Endothelial cell of umbilical vein (primary cell): ENCODE data around the gene HYI. TPM values are rescaled to one million over a fixed set of nuclear protein-coding genes. Genes with fewer than 3 reads are reported as not detected.

ENCODE experiments used
- BruUV-seq: library from RNA; stranded (reverse); fragments of 400-500 nt; replicated peaks from 2 replicates; lab custom pipeline; 2021; lab: Mats Ljungman, UMichigan
- CTCF ChIA-PET: fragments of 300-600, 350-600 bp; sonication (Branson Sonifier 250); formaldehyde crosslinking; loops from one replicate; lab custom pipeline; 2021; ENCODE audit warnings: antibody characterized with exemption, inconsistent platforms; lab: Charles Lee
- POLR2A ChIA-PET: fragments of 300-600, 350-600 bp; sonication (Branson Sonifier 250); formaldehyde crosslinking; loops from one replicate; lab custom pipeline; 2021; ENCODE audit warnings: antibody characterized with exemption, inconsistent platforms; lab: Charles Lee
- DNase-seq: peaks from one replicate; pipeline ENCODE4 v3.0.0-alpha.2; 2011; ENCODE audit warnings: low read depth, low spot score
- FAIRE-seq: peaks from 2 replicates; lab custom pipeline; 2011; peaks lifted over from hg19 to GRCh38; lab: Jason Lieb, UNC
- H2AFZ ChIP-seq: 2 replicates; pipeline ENCODE4 v1.6.0; 2012; ENCODE audit warnings: low read depth, low read length, control low read depth, inconsistent platforms
- H3K27ac ChIP-seq: 2 replicates; pipeline ENCODE4 v1.5.1; 2011; ENCODE audit warnings: low read depth, mild to moderate bottlenecking, control low read depth, low read length, moderate library complexity; ENCODE audit not compliant: insufficient read depth
- H3K27me3 ChIP-seq, 2 experiments: 2 replicates each; pipeline versions ENCODE4 v1.6.0 to v1.6.1; 2011; ENCODE audit warnings: low read length in 2 of 2, mixed read lengths in 1 of 2; ENCODE audit not compliant: control insufficient read depth in 2 of 2, insufficient read depth in 2 of 2
- H3K36me3 ChIP-seq, 2 experiments: 2 replicates in 1 of 2; 3 replicates in 1 of 2; pipeline ENCODE4 v1.5.1; 2011; ENCODE audit warnings: low read length in 2 of 2, mild to moderate bottlenecking in 1 of 2, moderate library complexity in 1 of 2; ENCODE audit not compliant: control insufficient read depth in 2 of 2, insufficient read depth in 2 of 2; ENCODE audit errors: extremely low read depth in 1 of 2
- H3K4me1 ChIP-seq: 3 replicates; pipeline ENCODE4 v1.5.1; 2011; ENCODE audit warnings: mild to moderate bottlenecking, low read length; ENCODE audit not compliant: control insufficient read depth, insufficient read depth; ENCODE audit errors: extremely low read depth
- H3K4me2 ChIP-seq: 2 replicates; pipeline ENCODE4 v1.6.1; 2011; ENCODE audit warnings: low read length, control low read depth, mixed read lengths; ENCODE audit not compliant: insufficient read depth
- H3K4me3 ChIP-seq, 3 experiments: fragments of 200-600 bp in 1 of 3; sonication (generic), shearing (Covaris generic) in 1 of 3; replicated peaks in 1 of 3; 2 replicates each; pipeline ENCODE4 v1.5.1; 2011 to 2016; ENCODE audit warnings: control low read depth in 3 of 3, low read length in 3 of 3, mild to moderate bottlenecking in 2 of 3, inconsistent platforms in 1 of 3, low read depth in 1 of 3, moderate library complexity in 1 of 3; ENCODE audit not compliant: insufficient read depth in 1 of 3
- H3K79me2 ChIP-seq: 2 replicates; pipeline ENCODE4 v1.6.0; 2012; ENCODE audit warnings: low read length, inconsistent platforms; ENCODE audit not compliant: control insufficient read depth, insufficient read depth
- H3K9ac ChIP-seq: replicated peaks from 2 replicates; pipeline ENCODE3; 2011; ENCODE audit warnings: low read length, control low read depth; ENCODE audit not compliant: insufficient read depth; ENCODE audit errors: extremely low read depth
- H3K9me1 ChIP-seq: replicated peaks from 3 replicates; pipeline ENCODE4 v1.6.0; 2011; ENCODE audit warnings: mild to moderate bottlenecking, low read length; ENCODE audit not compliant: control insufficient read depth, insufficient read depth; ENCODE audit errors: extremely low read depth
- H3K9me3 ChIP-seq: replicated peaks from 2 replicates; pipeline ENCODE4 v1.5.1; 2012; ENCODE audit warnings: low read length, inconsistent platforms; ENCODE audit not compliant: control insufficient read depth, insufficient read depth
- H4K20me1 ChIP-seq: replicated peaks from 2 replicates; pipeline ENCODE3; 2011; ENCODE audit warnings: mild to moderate bottlenecking, low read length; ENCODE audit not compliant: control insufficient read depth, insufficient read depth; ENCODE audit errors: extremely low read depth
- EZH2 ChIP-seq: IDR thresholded peaks from 2 replicates; pipeline ENCODE4 v1.6.1; 2012; ENCODE audit warnings: borderline replicate concordance, low read depth, mild to moderate bottlenecking, moderate library complexity, low read length, inconsistent platforms; ENCODE audit not compliant: severe bottlenecking
- FOS ChIP-seq: IDR thresholded peaks from 2 replicates; pipeline ENCODE4 v1.6.1; 2011; ENCODE audit warnings: mild to moderate bottlenecking, low read length, moderate library complexity, borderline replicate concordance; ENCODE audit not compliant: insufficient read depth
- GATA2 ChIP-seq: IDR thresholded peaks from 2 replicates; pipeline ENCODE4 v1.7.0; 2011; ENCODE audit warnings: low read depth, mild to moderate bottlenecking, moderate library complexity, mixed read lengths, low read length; ENCODE audit not compliant: insufficient read length, insufficient read depth
- JUN ChIP-seq: IDR thresholded peaks from 2 replicates; pipeline ENCODE4 v1.6.1; 2011; ENCODE audit warnings: borderline replicate concordance, low read depth; ENCODE audit not compliant: insufficient read length, insufficient read depth
- MAX ChIP-seq: IDR thresholded peaks from 2 replicates; pipeline ENCODE4 v1.6.1; 2011; ENCODE audit not compliant: insufficient read depth, insufficient read length
- MYC ChIP-seq: IDR thresholded peaks from one replicate; pipeline ENCODE4 v1.6.1; 2011; ENCODE audit warnings: mild to moderate bottlenecking, low read depth, low read length
- POLR2A ChIP-seq: IDR thresholded peaks from 2 replicates; pipeline ENCODE4 v1.6.1; 2012; ENCODE audit warnings: low read depth, mild to moderate bottlenecking, control low read depth, low read length
- POLR2AphosphoS5 ChIP-seq: IDR thresholded peaks from 2 replicates; pipeline ENCODE4 v1.6.1; 2012; ENCODE audit warnings: low read depth, mild to moderate bottlenecking, control low read depth, low read length, moderate library complexity; ENCODE audit not compliant: insufficient read depth
- dilution Hi-C: fragments of 300-500 bp; cut with MboI; formaldehyde crosslinking; loops from one replicate; pipeline ENCODE4 v1.15.0; 2019; ENCODE audit warnings: low sequenced_read_pairs; ENCODE audit not compliant: extremely low pct_ligation_motif_present
- intact Hi-C: fragments of 100-400 bp; cut with micrococcal nuclease; formaldehyde crosslinking; loops from one replicate; pipeline ENCODE4 v1.10.0; 2022
- polyA plus RNA-seq, 4 experiments: library from polyadenylated mRNA; depleted of rRNA in 3 of 4; stranded (reverse) in 3 of 4; unstranded in 1 of 4; fragments of >200 nt; gene quantifications; 2 replicates each; pipeline versions ENCODE4 v1.2.1 to v1.2.3, GENCODE V29; 2011 to 2012; ENCODE audit warnings: missing spikeins in 1 of 4
- total RNA-seq: library from RNA; stranded (reverse); gene quantifications from 2 replicates; pipeline ENCODE4 v1.2.3, GENCODE V29; 2021
- TF ChIP-seq, protein P1 (sequence below), 2 donors: IDR thresholded peaks; 1 replicate in 1 of 2; 2 replicates in 1 of 2; pipeline ENCODE4 v1.5.1; 2011; ENCODE audit warnings: low read length in 2 of 2, mild to moderate bottlenecking in 2 of 2, moderate library complexity in 2 of 2, control low read depth in 1 of 2, inconsistent platforms in 1 of 2, low read depth in 1 of 2; ENCODE audit not compliant: insufficient read depth in 1 of 2; ENCODE audit errors: extremely low read depth in 1 of 2

Gene HYI
- total and polyA plus RNA-seq, 2 donors (not counting 3 experiments of a cell fraction or from before 2014, with no cell fraction given) = 324 to 342 TPM

GRCh38 chr1:43445606-43446387, 7.9 kb downstream of the HYI start:
- Histone ChIP-seq H3K9me1 (no peaks in the 10 kb centered on the region), H3K4me3 (no peak overlapping the region), H2AFZ (no peak overlapping the region), H3K9me3 (no peaks in the 10 kb centered on the region), H3K79me2 (peaks cover 2% of the 10 kb centered on the region), H3K27me3 (no peaks in the 10 kb centered on the region), H3K27ac (no peak overlapping the region), H3K4me2 (no peak overlapping the region), H3K9ac (no peak overlapping the region), H3K36me3 (peaks cover 10 to 43% of the 10 kb centered on the region in 2 experiments), H4K20me1 (no peaks in the 10 kb centered on the region), H3K4me1 (peaks cover 9% of the 10 kb centered on the region)
- intact Hi-C loops = no loop called here
- no peak for TF ChIP-seq MYC
- TF ChIP-seq EZH2 = no peak
- TF ChIP-seq GATA2 = no peak
- TF ChIP-seq POLR2AphosphoS5 = peak; percentile 66
- DNase-seq = no peak
- POLR2A ChIA-PET = interaction anchor here (1.0 kb wide), 1 partner anchor 27 kb away, joined by 3 read pairs; no protein-coding TSS in a partner anchor
- dilution Hi-C loops = no loop called here
- FAIRE-seq = no peak
- no TSS peak for BruUV-seq
- CTCF ChIA-PET = interaction anchor here (0.9 to 1.4 kb wide), 2 partner anchors 119 to 219 kb away, joined by 3 to 8 read pairs; no protein-coding TSS in a partner anchor

DNA sequence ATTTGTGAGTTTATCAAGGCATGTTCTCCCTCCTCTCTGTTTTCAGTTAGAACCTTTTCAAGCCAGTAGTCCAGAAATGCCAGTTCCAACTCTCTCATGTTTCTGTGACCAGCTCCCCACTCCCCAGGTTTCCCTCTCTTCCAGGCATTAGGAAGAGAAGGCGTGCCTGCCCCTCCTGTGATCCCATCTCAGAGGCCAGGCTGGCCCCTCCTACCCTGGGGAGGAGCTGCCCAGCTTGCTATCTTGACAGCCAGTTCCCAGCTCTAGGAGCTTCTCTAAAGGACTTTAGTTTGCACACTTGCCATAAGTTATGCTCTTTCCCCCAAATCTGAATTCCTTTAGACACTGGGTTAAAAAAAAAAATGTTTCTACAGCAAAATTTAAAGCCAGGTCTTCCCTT, 8.9 kb downstream of the HYI start:
- dilution Hi-C loops = no loop called here
- Histone ChIP-seq H3K9me3 (no peaks in the 10 kb centered on the region), H3K27me3 (no peaks in the 10 kb centered on the region), H3K79me2 (no peaks in the 10 kb centered on the region), H4K20me1 (no peaks in the 10 kb centered on the region), H3K27ac (no peak overlapping the region), H3K9ac (no peak overlapping the region), H3K4me2 (no peak overlapping the region), H3K36me3 (peaks cover 4 to 34% of the 10 kb centered on the region in 2 experiments), H2AFZ (no peak overlapping the region), H3K4me3 (no peak overlapping the region), H3K9me1 (no peaks in the 10 kb centered on the region), H3K4me1 (peaks cover 2% of the 10 kb centered on the region)
- BruUV-seq = no TSS peak
- TF ChIP-seq EZH2 (no peak), POLR2AphosphoS5 (no peak), MYC (no peak), MAX (no peak), FOS (no peak), JUN (no peak), GATA2 (no peak), POLR2A (no peak)
- TF ChIP-seq, protein P1, sequence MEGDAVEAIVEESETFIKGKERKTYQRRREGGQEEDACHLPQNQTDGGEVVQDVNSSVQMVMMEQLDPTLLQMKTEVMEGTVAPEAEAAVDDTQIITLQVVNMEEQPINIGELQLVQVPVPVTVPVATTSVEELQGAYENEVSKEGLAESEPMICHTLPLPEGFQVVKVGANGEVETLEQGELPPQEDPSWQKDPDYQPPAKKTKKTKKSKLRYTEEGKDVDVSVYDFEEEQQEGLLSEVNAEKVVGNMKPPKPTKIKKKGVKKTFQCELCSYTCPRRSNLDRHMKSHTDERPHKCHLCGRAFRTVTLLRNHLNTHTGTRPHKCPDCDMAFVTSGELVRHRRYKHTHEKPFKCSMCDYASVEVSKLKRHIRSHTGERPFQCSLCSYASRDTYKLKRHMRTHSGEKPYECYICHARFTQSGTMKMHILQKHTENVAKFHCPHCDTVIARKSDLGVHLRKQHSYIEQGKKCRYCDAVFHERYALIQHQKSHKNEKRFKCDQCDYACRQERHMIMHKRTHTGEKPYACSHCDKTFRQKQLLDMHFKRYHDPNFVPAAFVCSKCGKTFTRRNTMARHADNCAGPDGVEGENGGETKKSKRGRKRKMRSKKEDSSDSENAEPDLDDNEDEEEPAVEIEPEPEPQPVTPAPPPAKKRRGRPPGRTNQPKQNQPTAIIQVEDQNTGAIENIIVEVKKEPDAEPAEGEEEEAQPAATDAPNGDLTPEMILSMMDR (IDR thresholded peaks at IDR 0.05; ENCODE audit: extremely low read depth in 1 of 2, insufficient read depth in 1 of 2, low read depth in 1 of 2, low read length in 2 of 2) = no peak
- DNase-seq (peak; percentile 47), FAIRE-seq (peak; percentile 66)
- ChIA-PET POLR2A (interaction anchor here (0.5 to 1.0 kb wide), 4 partner anchors 9 to 205 kb away, joined by 3 to 5 read pairs (median 3); partner anchors contain the start of genes HYI and KDM4A), CTCF (interaction anchor here (0.9 to 1.7 kb wide), 4 partner anchors 9 to 218 kb away, joined by 3 to 8 read pairs (median 5); partner anchors contain the start of gene HYI)
- intact Hi-C loops = loop anchor here (5.0 kb wide), 1 partner anchor 32 kb away; no protein-coding TSS in a partner anchor
